Body of pancreas (tissue), 4 donors: ENCODE measurements around the gene OOEP. TPM values are rescaled to one million over a fixed set of nuclear protein-coding genes. Genes with fewer than 3 reads are reported as not detected.

Experiments used
- ATAC-seq: fragments of 150-250 bp; one replicate; pipeline ENCODE4 v1.9.1; 2016
- DNase-seq, 4 donors: peaks; one replicate each; pipeline ENCODE4 v3.0.0-alpha.2; 2019
- H3K27ac ChIP-seq, 4 donors: fragments of 200-600 bp; sonication (generic); 1 replicate in 3 of 4; 2 replicates in 1 of 4; pipeline versions ENCODE4 v1.5.1 to v1.6.1; 2016 to 2019; ENCODE audit warnings: mild to moderate bottlenecking in 1 of 4, mixed read lengths in 1 of 4, moderate library complexity in 1 of 4
- H3K27me3 ChIP-seq, 2 donors: fragments of 200-600 bp; sonication (generic); one replicate each; pipeline ENCODE4 v1.6.0; 2016; ENCODE audit warnings: mild to moderate bottlenecking in 1 of 2
- H3K36me3 ChIP-seq, 2 donors: fragments of 200-600 bp; sonication (generic); replicated peaks in 1 of 2; 2 replicates each; pipeline ENCODE4 v1.5.1; 2016; ENCODE audit warnings: low read depth in 2 of 2; ENCODE audit not compliant: insufficient read depth in 1 of 2
- H3K4me1 ChIP-seq: fragments of 200-600 bp; sonication (generic); one replicate; pipeline ENCODE4 v1.6.0; 2016
- H3K4me3 ChIP-seq, 2 donors: fragments of 200-600 bp; sonication (generic); 1 replicate in 1 of 2; 2 replicates in 1 of 2; pipeline ENCODE4 v1.5.1; 2016 to 2019
- H3K9me3 ChIP-seq, 3 donors: fragments of 200-600 bp; sonication (generic); 1 replicate in 2 of 3; 2 replicates in 1 of 3; pipeline ENCODE4 v1.5.1; 2016
- CTCF ChIP-seq, 7 experiments: fragments of 450-650 bp in 4 of 7; fragments of 200-600 bp in 3 of 7; sonication (generic) in 3 of 7; IDR thresholded peaks; one replicate each; pipeline ENCODE4 v1.5.1; 2016 to 2019; ENCODE audit warnings: antibody characterized with exemption in 7 of 7
- POLR2A ChIP-seq, 3 donors: fragments of 450-650 bp; IDR thresholded peaks; one replicate each; pipeline ENCODE4 v1.6.1; 2016; ENCODE audit warnings: antibody characterized with exemption in 3 of 3, mild to moderate bottlenecking in 2 of 3
- WGBS, 2 donors: methylation state at CpG; one replicate each; pipeline ENCODE4 v1.1.5; 2017; 5-methylcytosine and 5-hydroxymethylcytosine counted together
- intact Hi-C: fragments of 100-400 bp; cut with DNase I; formaldehyde crosslinking; loops from one replicate; pipeline ENCODE4 v1.15.1; 2023
- total RNA-seq, 2 donors: library from RNA; depleted of rRNA; stranded (reverse); fragments of >200 nt; gene quantifications; one replicate each; pipeline ENCODE4 v1.1.0, GENCODE V29; 2016

Gene OOEP
- total RNA-seq, 2 donors from 2014 or later = not detected

GRCh38 chr6:73371984-73372383 is 2.3 kb upstream of the OOEP start:
- TF ChIP-seq CTCF (IDR thresholded peaks at IDR 0.05) (no peak), POLR2A (IDR thresholded peaks at IDR 0.05) (no peak)
- no peak for DNase-seq
- no peak for ATAC-seq
- Histone ChIP-seq H3K4me1 (no peaks in the 10 kb centered on the region), H3K9me3 (peaks cover 0 to 6% (median 0%) of the 10 kb centered on the region in 3 donors), H3K36me3 (no peaks in the 10 kb centered on the region), H3K4me3 (no peak overlapping the region), H3K27me3 (no peaks in the 10 kb centered on the region), H3K27ac (no peak overlapping the region)
- intact Hi-C loops = no loop called here
- WGBS, 2 donors = 89 to 96% methylated on average over 4 of the region's 4 CpGs

- no peak overlapping the region for H3K27ac ChIP-seq
- peaks cover 0 to 6% (median 0%) of the 10 kb centered on the region in 3 donors for H3K9me3 ChIP-seq
- DNase-seq = no peak
- WGBS, 2 donors = 72 to 84% methylated on average over 7 to 14 of the region's 14 CpGs
- no peak for ATAC-seq
- no peak overlapping the region for H3K4me3 ChIP-seq
- TF ChIP-seq CTCF (IDR thresholded peaks at IDR 0.05) (no peak), POLR2A (IDR thresholded peaks at IDR 0.05) (no peak)
- H3K27me3 ChIP-seq = no peaks in the 10 kb centered on the region
- H3K36me3 ChIP-seq = no peaks in the 10 kb centered on the region
- H3K4me1 ChIP-seq = no peaks in the 10 kb centered on the region
- intact Hi-C loops = no loop called here
Observed at GRCh38 chr6:73369157-73369556, 540 bp downstream of the OOEP start.

- no peaks in the 10 kb centered on the region for H3K4me1 ChIP-seq
- H3K27ac ChIP-seq = no peak overlapping the region
- ATAC-seq (no peak), DNase-seq (no peak)
- TF ChIP-seq POLR2A (IDR thresholded peaks at IDR 0.05) (no peak), CTCF (IDR thresholded peaks at IDR 0.05) (no peak)
- intact Hi-C loops = no loop called here
- no peaks in the 10 kb centered on the region for H3K27me3 ChIP-seq
- 77 to 85% methylated on average over 4 of the region's 4 CpGs for WGBS, 2 donors
- peaks cover 0 to 6% (median 0%) of the 10 kb centered on the region in 3 donors for H3K9me3 ChIP-seq
- H3K36me3 ChIP-seq = no peaks in the 10 kb centered on the region
- H3K4me3 ChIP-seq = no peak overlapping the region
Observed at GRCh38 chr6:73368675-73369074, 1.0 kb downstream of the OOEP start.

- peaks cover 0 to 6% (median 0%) of the 10 kb centered on the region in 3 donors for H3K9me3 ChIP-seq
- WGBS, 2 donors = 57 to 59% methylated on average over 16 of the region's 16 CpGs
- intact Hi-C loops = no loop called here
- DNase-seq = no peak
- no peak for ATAC-seq
- no peaks in the 10 kb centered on the region for H3K4me1 ChIP-seq
- TF ChIP-seq POLR2A (IDR thresholded peaks at IDR 0.05) = no peak
- no peak for TF ChIP-seq CTCF (IDR thresholded peaks at IDR 0.05)
- H3K36me3 ChIP-seq = no peaks in the 10 kb centered on the region
- no peaks in the 10 kb centered on the region for H3K27me3 ChIP-seq
- no peak overlapping the region for H3K27ac ChIP-seq
- H3K4me3 ChIP-seq = no peak overlapping the region
Observed at GRCh38 chr6:73367761-73368355, 1.8 kb downstream of the OOEP start.

- no peak overlapping the region for H3K4me3 ChIP-seq
- DNase-seq (no peak), ATAC-seq (no peak)
- WGBS, 2 donors = 80 to 83% methylated on average over 5 to 9 of the region's 9 CpGs
- intact Hi-C loops = no loop called here
- H3K9me3 ChIP-seq = no peaks in the 10 kb centered on the region
- no peaks in the 10 kb centered on the region for H3K36me3 ChIP-seq
- H3K27ac ChIP-seq = no peak overlapping the region
- H3K27me3 ChIP-seq = no peaks in the 10 kb centered on the region
- TF ChIP-seq POLR2A (IDR thresholded peaks at IDR 0.05) = no peak
- TF ChIP-seq CTCF (IDR thresholded peaks at IDR 0.05) = no peak
- H3K4me1 ChIP-seq = no peaks in the 10 kb centered on the region
Observed at GRCh38 chr6:73364549-73364948, 5.1 kb downstream of the OOEP start.
